Measurements from ENCODE around the gene EXT2. TPM values are rescaled to one million over a fixed set of nuclear protein-coding genes. Genes with fewer than 3 reads are reported as not detected.

The EXT2 gene
- total and polyA plus RNA-seq, 10 of the 15 experiments (the other 5 are each of a cell fraction or from before 2014, with no cell fraction given), result 3.8 to 31.4 (median 17.9) TPM

DNA sequence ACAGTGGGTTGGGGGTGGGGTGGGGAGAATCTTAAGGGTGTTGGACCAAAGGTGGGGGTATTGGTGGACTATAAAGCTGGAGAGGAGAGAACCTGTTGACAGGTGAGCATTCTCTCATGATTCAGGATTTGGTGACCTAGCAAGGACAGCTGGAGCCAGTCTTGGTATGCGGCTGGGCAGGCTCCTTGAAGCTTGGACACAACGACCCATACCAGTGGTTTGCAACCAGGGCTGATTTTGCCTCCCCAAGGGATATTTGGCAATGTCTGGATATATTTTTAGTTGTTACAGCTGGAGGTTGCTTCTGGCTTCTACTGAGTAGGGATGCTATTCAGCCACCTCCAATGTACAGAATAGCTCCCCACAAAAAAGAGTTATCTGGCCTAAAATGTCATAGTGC is 5.6 kb downstream of the EXT2 start:
- no peak overlapping the region for H3K9ac ChIP-seq (ENCODE audit: control insufficient read depth, insufficient read depth, low read length)
- FAIRE-seq (no peak), DNase-seq (ENCODE audit: low read depth, low spot score) (no peak), ATAC-seq (no peak)
- no peaks in the 10 kb centered on the region; the same call in 1 of the 2 replicates for H3K79me2 ChIP-seq (ENCODE audit: control insufficient read depth, insufficient read depth, low read length)
- no peaks in the 10 kb centered on the region; the same call in 1 of the 2 replicates for H3K4me1 ChIP-seq (ENCODE audit: control insufficient read depth, insufficient read depth, low read length)
- no peaks in the 10 kb centered on the region for H3K27me3 ChIP-seq (replicated peaks in 1 of 2; ENCODE audit: control insufficient read depth in 2 of 2, insufficient read depth in 2 of 2, low read length in 1 of 2)
- H3K9me3 ChIP-seq (replicated peaks; ENCODE audit: control insufficient read depth, insufficient read depth, low read length), result no peaks in the 10 kb centered on the region
- CTCF ChIA-PET, result interaction anchor here (1.0 to 1.5 kb wide), 3 partner anchors 9 to 35 kb away, joined by 3 to 6 read pairs (median 3); no protein-coding TSS in a partner anchor
- TF ChIP-seq, protein P1, sequence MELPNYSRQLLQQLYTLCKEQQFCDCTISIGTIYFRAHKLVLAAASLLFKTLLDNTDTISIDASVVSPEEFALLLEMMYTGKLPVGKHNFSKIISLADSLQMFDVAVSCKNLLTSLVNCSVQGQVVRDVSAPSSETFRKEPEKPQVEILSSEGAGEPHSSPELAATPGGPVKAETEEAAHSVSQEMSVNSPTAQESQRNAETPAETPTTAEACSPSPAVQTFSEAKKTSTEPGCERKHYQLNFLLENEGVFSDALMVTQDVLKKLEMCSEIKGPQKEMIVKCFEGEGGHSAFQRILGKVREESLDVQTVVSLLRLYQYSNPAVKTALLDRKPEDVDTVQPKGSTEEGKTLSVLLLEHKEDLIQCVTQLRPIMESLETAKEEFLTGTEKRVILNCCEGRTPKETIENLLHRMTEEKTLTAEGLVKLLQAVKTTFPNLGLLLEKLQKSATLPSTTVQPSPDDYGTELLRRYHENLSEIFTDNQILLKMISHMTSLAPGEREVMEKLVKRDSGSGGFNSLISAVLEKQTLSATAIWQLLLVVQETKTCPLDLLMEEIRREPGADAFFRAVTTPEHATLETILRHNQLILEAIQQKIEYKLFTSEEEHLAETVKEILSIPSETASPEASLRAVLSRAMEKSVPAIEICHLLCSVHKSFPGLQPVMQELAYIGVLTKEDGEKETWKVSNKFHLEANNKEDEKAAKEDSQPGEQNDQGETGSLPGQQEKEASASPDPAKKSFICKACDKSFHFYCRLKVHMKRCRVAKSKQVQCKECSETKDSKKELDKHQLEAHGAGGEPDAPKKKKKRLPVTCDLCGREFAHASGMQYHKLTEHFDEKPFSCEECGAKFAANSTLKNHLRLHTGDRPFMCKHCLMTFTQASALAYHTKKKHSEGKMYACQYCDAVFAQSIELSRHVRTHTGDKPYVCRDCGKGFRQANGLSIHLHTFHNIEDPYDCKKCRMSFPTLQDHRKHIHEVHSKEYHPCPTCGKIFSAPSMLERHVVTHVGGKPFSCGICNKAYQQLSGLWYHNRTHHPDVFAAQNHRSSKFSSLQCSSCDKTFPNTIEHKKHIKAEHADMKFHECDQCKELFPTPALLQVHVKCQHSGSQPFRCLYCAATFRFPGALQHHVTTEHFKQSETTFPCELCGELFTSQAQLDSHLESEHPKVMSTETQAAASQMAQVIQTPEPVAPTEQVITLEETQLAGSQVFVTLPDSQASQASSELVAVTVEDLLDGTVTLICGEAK (IDR thresholded peaks at IDR 0.05; ENCODE audit: borderline replicate concordance), result no peak
- TF ChIP-seq ESRRA (IDR thresholded peaks at IDR 0.05; ENCODE audit: low read length) (no peak), HCFC1 (IDR thresholded peaks at IDR 0.05; ENCODE audit: low read length) (no peak), MXI1 (IDR thresholded peaks at IDR 0.05; ENCODE audit: low read depth, low read length) (no peak), MTA3 (IDR thresholded peaks at IDR 0.05; ENCODE audit: borderline replicate concordance, low read length) (no peak), SP1 (IDR thresholded peaks at IDR 0.05; ENCODE audit: low read depth, low read length) (no peak), JUNB (IDR thresholded peaks at IDR 0.05) (no peak), CBX3 (IDR thresholded peaks at IDR 0.05; ENCODE audit: borderline replicate concordance, low read depth) (no peak)
- TF ChIP-seq, protein P2, sequence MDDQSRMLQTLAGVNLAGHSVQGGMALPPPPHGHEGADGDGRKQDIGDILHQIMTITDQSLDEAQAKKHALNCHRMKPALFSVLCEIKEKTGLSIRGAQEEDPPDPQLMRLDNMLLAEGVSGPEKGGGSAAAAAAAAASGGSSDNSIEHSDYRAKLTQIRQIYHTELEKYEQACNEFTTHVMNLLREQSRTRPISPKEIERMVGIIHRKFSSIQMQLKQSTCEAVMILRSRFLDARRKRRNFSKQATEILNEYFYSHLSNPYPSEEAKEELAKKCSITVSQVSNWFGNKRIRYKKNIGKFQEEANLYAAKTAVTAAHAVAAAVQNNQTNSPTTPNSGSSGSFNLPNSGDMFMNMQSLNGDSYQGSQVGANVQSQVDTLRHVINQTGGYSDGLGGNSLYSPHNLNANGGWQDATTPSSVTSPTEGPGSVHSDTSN (IDR thresholded peaks at IDR 0.05; ENCODE audit: insufficient replicate concordance, low read depth, low read length), result no peak
- TF ChIP-seq, protein P3, sequence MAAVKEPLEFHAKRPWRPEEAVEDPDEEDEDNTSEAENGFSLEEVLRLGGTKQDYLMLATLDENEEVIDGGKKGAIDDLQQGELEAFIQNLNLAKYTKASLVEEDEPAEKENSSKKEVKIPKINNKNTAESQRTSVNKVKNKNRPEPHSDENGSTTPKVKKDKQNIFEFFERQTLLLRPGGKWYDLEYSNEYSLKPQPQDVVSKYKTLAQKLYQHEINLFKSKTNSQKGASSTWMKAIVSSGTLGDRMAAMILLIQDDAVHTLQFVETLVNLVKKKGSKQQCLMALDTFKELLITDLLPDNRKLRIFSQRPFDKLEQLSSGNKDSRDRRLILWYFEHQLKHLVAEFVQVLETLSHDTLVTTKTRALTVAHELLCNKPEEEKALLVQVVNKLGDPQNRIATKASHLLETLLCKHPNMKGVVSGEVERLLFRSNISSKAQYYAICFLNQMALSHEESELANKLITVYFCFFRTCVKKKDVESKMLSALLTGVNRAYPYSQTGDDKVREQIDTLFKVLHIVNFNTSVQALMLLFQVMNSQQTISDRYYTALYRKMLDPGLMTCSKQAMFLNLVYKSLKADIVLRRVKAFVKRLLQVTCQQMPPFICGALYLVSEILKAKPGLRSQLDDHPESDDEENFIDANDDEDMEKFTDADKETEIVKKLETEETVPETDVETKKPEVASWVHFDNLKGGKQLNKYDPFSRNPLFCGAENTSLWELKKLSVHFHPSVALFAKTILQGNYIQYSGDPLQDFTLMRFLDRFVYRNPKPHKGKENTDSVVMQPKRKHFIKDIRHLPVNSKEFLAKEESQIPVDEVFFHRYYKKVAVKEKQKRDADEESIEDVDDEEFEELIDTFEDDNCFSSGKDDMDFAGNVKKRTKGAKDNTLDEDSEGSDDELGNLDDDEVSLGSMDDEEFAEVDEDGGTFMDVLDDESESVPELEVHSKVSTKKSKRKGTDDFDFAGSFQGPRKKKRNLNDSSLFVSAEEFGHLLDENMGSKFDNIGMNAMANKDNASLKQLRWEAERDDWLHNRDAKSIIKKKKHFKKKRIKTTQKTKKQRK (IDR thresholded peaks at IDR 0.05; ENCODE audit: low read depth, low read length), result no peak
- BruUV-seq (replicated peaks), result no TSS peak
- in situ Hi-C loops (cut with MboI), result no loop called here
- H3K27ac ChIP-seq (ENCODE audit: control insufficient read depth, insufficient read depth), result no peak overlapping the region
- no peak overlapping the region for H2AFZ ChIP-seq (ENCODE audit: control insufficient read depth, low read depth, low read length)
- SMC1A ChIA-PET (ENCODE audit: uncharacterized antibody, unreplicated experiment), result no interaction called here
- H4K20me1 ChIP-seq (ENCODE audit: control insufficient read depth, insufficient read depth), result no peaks in the 10 kb centered on the region
- no peak overlapping the region for H3K4me2 ChIP-seq (ENCODE audit: control insufficient read depth, insufficient read depth)
- RAD21 ChIA-PET (ENCODE audit: unreplicated experiment), result no interaction called here
- intact Hi-C loops (cut with micrococcal nuclease; ENCODE audit: unreplicated experiment), result loop anchor here (10.0 kb wide), 1 partner anchor 56 kb away; the partner anchor contains the start of gene ACCSL
- POLR2A ChIA-PET, result no interaction called here
- WGBS (ENCODE audit: insufficient coverage, insufficient replicate concordance, low lambda C conversion rate, missing lambda C conversion rate), result 94% methylated on average over 2 of the region's 2 CpGs
- H3K4me3 ChIP-seq, result no peak overlapping the region
- no peaks in the 10 kb centered on the region for H3K36me3 ChIP-seq (ENCODE audit: control insufficient read depth in 2 of 2, insufficient read depth in 2 of 2, low read length in 1 of 2)

All from GM12878 (cell line).